Testis (tissue), 2 donors: ENCODE data around the gene CHST13.

ENCODE experiments used
- CTCF ChIP-seq, 3 experiments: fragments of 450-650 bp in 2 of 3; fragments of 200-600 bp in 1 of 3; sonication (generic) in 1 of 3; IDR thresholded peaks; one replicate each; pipeline ENCODE4 v1.5.1; 2016 to 2019; ENCODE audit warnings: antibody characterized with exemption in 3 of 3, mild to moderate bottlenecking in 2 of 3, moderate library complexity in 1 of 3
- POLR2A ChIP-seq: fragments of 450-650 bp; IDR thresholded peaks from one replicate; pipeline ENCODE4 v1.6.1; 2017; ENCODE audit warnings: antibody characterized with exemption, mild to moderate bottlenecking, moderate library complexity

- TF ChIP-seq CTCF (IDR thresholded peaks at IDR 0.05) (no peak), POLR2A (no peak)
Measured at GRCh38 chr3:126529585-126530170, 5.7 kb downstream of the CHST13 start.
